ENCODE data around the gene FCRL1.

Gene FCRL1

DNA sequence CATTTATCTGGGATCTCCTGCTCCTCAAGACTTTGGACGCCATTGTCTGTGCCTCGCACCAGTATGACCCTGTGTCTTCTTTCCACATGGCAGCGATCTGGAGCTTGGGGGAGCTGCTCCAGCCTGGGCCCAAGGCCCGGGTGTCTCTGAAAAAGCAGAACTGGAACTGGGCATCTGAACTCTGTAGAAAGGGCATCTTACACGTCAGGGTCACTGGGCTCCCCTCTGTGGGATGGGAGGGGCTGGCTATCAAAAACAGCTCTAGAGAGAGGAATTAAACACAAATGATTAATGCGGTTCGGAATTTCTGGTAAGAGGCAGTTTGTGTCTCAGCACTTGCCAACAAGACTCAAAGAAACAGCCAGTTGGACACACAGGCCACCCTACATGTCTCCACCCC lies 16.1 kb downstream of the FCRL1 start:
- DNase-seq (ENCODE audit: low read depth in 3 of 3) = no peak

- no peak for DNase-seq (ENCODE audit: low read depth in 3 of 3)
Measured at GRCh38 chr1:157799996-157800395, 19.9 kb downstream of the FCRL1 start.

GRCh38 chr1:157798211-157798610 lies 21.7 kb downstream of the FCRL1 start:
- no peak for DNase-seq (ENCODE audit: low read depth in 3 of 3)

DNA sequence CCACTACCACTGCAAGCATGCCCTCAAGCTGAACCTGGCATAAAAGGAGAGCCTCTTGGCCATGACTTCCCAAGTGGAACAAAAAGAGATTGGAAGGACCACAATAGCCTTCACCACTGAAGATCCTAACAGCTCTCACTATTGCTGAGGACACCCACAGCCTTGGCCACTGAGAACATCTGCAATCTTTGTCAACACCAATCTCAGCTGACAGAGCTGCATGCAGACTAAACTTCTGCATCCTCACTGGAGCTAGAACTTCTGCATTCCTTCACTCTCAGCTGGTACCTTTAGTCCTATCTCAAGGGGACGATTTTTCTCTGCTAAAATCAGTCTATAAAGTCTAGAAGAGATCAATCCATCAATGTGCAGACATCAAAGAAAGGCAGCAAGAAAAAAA lies 34.7 kb downstream of the FCRL1 start:
- DNase-seq (ENCODE audit: low read depth in 3 of 3) = no peak

DNA sequence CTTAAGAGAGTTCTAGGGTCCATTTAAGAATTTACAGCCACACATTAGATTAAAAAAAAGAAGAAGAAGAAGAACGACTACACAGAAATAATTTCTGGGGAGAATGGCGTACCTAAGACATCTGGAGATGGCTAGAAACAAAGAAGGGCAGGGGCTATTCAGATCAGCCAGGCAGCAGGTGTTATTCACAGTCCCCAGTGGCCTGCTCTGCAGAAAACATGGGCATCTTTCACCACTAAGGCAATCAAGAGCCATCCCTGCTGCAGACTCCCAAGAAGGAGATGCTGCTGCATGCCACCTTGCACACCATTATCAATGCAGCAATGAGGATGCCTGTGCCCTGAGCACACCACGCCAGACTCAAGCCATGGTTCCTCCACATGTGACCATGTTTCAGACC lies 35.1 kb downstream of the FCRL1 start:
- DNase-seq (ENCODE audit: low read depth in 3 of 3) = no peak

GRCh38 chr1:157782931-157783330 lies 37.0 kb downstream of the FCRL1 start:
- no peak for DNase-seq (ENCODE audit: low read depth in 3 of 3)

GRCh38 chr1:157781048-157781447 lies 38.9 kb downstream of the FCRL1 start:
- no peak for DNase-seq (ENCODE audit: low read depth in 3 of 3)

GRCh38 chr1:157776971-157777391 lies 42.9 kb downstream of the FCRL1 start, which contains the start of gene FCRL2:
FCRL2 (minus strand) TSS chr1:157777132; CDS start chr1:157777073, 59 bp downstream.
- no peak for DNase-seq (ENCODE audit: low read depth in 3 of 3)

DNA sequence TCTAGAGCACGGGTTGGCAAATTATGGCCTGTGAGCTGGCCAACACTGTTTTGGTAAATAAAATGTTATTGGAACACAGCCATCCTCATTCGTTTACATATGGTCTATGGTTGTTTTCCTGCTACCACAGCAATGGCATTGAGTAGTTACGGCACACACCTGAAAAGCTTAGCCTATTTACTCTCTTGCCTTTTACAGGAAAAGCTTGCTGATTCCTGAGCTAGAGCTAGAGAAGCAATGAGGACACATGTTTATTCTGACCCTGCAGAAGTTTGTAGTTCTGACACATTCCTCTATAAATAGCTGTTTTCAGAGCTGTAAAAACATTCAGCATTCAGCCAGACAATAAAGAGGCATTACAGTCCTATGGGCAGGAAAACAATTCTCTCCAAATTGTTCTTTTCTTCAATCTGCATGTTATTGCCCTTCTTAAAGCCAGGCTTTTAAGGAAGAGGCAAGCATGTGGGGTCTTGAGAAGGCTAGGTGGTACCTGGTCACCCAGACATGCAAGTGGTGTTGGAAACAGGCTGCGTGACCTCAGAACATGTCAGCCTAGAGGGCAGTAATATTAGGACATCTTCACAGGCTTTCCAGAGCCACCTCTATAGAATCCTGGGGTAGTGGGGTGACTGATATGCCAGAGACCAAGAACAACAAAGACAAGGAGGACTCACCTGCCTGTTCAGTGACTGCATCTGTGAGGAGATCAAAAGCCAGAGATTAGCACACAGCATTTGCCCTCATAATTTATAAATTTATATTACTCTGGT lies 44.6 kb downstream of the FCRL1 start:
- no peak for DNase-seq (ENCODE audit: low read depth in 3 of 3)

DNA sequence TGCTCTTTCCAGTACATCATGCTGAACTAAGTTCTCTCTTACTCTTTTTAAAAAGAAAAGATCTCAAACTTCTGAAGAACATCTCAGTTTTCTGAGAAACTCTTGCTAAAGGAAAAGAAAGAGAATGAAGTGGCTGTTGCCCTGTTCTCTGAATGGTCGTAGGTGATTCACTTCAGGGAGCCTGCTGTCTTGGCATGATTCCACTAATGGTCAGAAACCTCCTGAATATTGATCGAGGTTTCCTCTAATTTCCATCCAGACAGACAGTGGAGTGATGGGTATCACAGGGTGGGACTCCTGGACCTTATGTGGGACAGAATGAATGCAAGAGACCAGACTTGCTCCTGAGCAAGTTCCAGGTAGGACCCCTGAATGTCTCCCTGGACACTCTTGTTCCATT lies 45.5 kb downstream of the FCRL1 start:
- no peak for DNase-seq (ENCODE audit: low read depth in 3 of 3)

GRCh38 chr1:157773493-157774350 lies 46.2 kb downstream of the FCRL1 start:
- DNase-seq (ENCODE audit: low read depth in 3 of 3) = no peak

DNA sequence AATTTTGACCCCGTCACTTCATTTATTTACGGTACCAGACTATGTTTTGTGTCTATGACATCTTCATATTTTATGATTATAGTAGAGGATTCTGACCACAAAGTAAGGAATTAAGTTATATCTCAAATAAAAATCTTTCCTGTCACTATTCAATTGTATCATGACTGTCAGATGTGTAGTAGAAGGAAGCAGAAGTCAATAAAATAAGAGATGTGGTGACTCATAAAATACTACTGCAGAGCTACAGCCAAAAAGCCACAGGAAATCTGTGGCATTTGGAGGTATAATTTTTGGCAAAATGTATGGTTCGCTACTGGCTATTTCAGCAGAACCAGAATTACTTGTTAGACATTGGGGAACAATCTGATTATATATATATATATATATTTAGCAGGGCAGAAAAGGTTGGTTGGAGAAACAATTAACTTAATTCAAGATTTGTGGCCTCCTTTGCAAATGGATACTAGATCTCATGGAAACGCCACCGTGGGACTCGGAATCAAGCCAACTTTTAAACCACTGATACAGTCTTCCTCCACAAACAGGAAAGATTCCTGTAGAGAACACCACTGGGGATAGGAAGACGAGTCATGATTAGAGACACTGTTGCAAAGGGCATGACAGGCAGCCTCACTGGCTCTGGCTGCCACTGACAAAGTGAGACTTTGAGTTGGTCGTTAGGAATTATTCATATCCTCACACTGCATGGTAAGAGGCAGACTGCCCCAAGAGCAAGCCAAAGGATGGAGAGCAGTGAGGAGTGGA lies 48.1 kb downstream of the FCRL1 start:
- DNase-seq (ENCODE audit: low read depth in 3 of 3) = no peak

- no peak for DNase-seq (ENCODE audit: low read depth in 3 of 3)
Measured at GRCh38 chr1:157770442-157771043, 49.4 kb downstream of the FCRL1 start.

DNA sequence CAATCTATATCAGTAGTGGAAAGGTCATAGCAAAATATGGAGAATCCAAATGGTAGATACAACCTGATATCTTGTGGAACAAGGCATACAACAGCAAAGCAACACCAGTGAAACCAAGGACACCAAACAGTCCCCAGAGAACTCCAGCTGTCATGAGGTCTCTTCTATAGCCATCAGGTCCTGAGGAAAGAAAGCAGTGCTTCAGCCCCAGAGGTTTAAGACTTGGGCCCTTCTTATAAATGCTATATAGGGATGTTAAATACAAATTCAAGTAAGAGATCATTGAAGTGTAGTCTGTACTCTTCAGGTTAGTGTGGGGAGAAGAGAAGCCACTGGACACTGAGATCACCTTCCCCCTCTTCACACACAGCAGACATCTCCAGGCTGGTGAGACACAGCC lies 53.1 kb downstream of the FCRL1 start:
- no peak for DNase-seq (ENCODE audit: low read depth in 3 of 3)

DNA sequence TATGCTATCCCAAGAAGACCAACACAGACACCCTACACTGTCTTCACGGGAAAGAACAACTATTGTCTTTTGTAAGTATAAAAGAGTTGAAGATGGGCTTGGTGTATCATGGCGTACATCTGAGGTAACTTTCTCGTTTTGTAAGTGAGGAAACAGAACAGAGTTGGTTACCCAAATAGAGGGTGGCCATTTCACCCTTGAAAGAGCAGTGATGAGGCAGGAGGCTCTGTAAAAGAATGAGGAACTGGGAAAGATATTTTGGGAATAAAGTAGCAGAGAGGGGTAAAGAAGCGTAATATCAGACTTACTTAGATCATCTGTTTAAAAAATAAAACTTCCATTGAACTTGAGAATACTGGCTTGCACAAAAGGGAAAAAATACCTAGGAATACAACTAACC lies 61.9 kb downstream of the FCRL1 start:
- no peak for DNase-seq (ENCODE audit: low read depth in 3 of 3)

- DNase-seq (ENCODE audit: low read depth in 3 of 3) = no peak
Measured at GRCh38 chr1:157753611-157754010, 66.3 kb downstream of the FCRL1 start.

DNA sequence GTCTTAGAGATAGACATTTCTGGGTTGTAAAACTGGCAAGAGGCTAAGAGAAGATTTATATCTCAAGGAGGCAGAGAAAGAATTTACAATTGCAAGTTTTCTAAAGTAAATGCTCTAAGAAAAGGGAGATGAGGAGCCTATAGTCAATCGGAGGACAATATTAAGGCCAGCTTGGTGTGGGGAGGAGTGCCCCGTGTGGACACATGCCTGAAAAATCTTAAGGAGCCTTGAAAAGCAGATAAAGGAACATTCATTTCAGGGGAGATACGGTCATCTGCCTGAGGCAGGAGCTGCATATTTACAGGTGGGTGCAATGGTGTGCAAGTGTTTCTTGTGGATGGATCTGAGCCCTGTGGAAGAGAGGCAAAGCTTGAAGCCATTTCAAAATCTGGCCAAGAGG lies 68.6 kb downstream of the FCRL1 start:
- no peak for DNase-seq (ENCODE audit: low read depth in 3 of 3)

- no peak for DNase-seq (ENCODE audit: low read depth in 3 of 3)
Measured at GRCh38 chr1:157748262-157748817, 71.6 kb downstream of the FCRL1 start.
